HFFc6 (cell line): ENCODE data around the gene RTN1. TPM values are rescaled to one million over a fixed set of nuclear protein-coding genes. Genes with fewer than 3 reads are reported as not detected.

Experiments used
- DNase-seq: peaks from one replicate; pipeline ENCODE4 v3.0.0-alpha.2; 2018
- H3K27ac Mint-ChIP-seq: 2 replicates; pipeline ENCODE4 v1.8.0; 2020; ENCODE audit warnings: mild to moderate bottlenecking, mixed read lengths
- H3K27me3 Mint-ChIP-seq: 2 replicates; pipeline ENCODE4 v1.8.0; 2021; ENCODE audit warnings: mild to moderate bottlenecking, moderate library complexity, mixed read lengths; ENCODE audit not compliant: insufficient read depth
- H3K36me3 Mint-ChIP-seq: 2 replicates; pipeline ENCODE4 v1.8.0; 2021; ENCODE audit warnings: low read depth, mixed read lengths
- H3K4me1 Mint-ChIP-seq: 2 replicates; pipeline ENCODE4 v1.8.0; 2020; ENCODE audit warnings: low read depth, mixed read lengths
- H3K4me3 Mint-ChIP-seq: 2 replicates; pipeline ENCODE4 v1.8.0; 2020; ENCODE audit warnings: mild to moderate bottlenecking, moderate library complexity, mixed read lengths
- H3K9me3 Mint-ChIP-seq: 2 replicates; pipeline ENCODE4 v1.8.0; 2020; ENCODE audit warnings: mild to moderate bottlenecking, mixed read lengths
- CTCF ChIP-seq: fragments of 200-600 bp; sonication (generic); IDR thresholded peaks from 2 replicates; pipeline ENCODE4 v1.5.0; 2021; ENCODE audit warnings: antibody characterized with exemption, mild to moderate bottlenecking
- total RNA-seq, 6 experiments: library from RNA; stranded (reverse); fragmentation: NEBNext Ultra II Directional; extraction: Animal tissue kit (Norgen Biotek cat#: 25700); gene quantifications; 2 replicates in 1 of 6; 3 replicates in 5 of 6; pipeline ENCODE4 v1.2.3, GENCODE V29; 2021

Gene RTN1
- total RNA-seq, 6 experiments from 2014 or later, result 0.07 to 0.17 TPM; not detected in 4

GRCh38 chr14:59845245-59845644 lies 25.3 kb downstream of the RTN1 start:
- H3K9me3 Mint-ChIP-seq, result peaks cover 19% of the 10 kb centered on the region
- H3K27me3 Mint-ChIP-seq, result no peaks in the 10 kb centered on the region
- H3K36me3 Mint-ChIP-seq, result no peaks in the 10 kb centered on the region
- H3K27ac Mint-ChIP-seq, result no peak overlapping the region
- no peak for DNase-seq
- H3K4me3 Mint-ChIP-seq, result no peak overlapping the region
- H3K4me1 Mint-ChIP-seq, result no peaks in the 10 kb centered on the region
- no peak for TF ChIP-seq CTCF

- no peak overlapping the region for H3K4me3 Mint-ChIP-seq
- DNase-seq, result no peak
- no peak overlapping the region for H3K27ac Mint-ChIP-seq
- H3K9me3 Mint-ChIP-seq, result peaks cover 14% of the 10 kb centered on the region
- H3K27me3 Mint-ChIP-seq, result no peaks in the 10 kb centered on the region
- H3K4me1 Mint-ChIP-seq, result no peaks in the 10 kb centered on the region
- H3K36me3 Mint-ChIP-seq, result no peaks in the 10 kb centered on the region
- no peak for TF ChIP-seq CTCF
Observed at GRCh38 chr14:59844186-59844812, 26.3 kb downstream of the RTN1 start.

DNA sequence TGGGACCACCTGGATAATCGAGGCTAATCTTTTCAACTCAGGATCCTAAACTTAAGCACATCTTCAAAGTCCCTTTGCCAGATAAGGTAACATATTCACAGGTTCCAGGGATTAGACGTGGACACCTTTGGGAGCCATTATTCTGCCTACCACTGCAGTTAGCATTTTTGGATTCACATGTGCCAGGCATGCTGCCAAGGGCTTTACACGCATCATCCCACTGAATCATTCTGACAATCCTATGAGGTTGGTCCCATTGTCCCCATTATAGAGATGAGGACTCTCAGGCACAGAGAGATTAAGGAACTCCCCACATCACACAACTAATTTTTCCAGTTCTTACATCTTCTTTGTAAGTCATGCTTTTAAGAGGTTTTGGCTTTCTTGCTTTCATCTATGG lies 34.5 kb downstream of the RTN1 start:
- no peak for DNase-seq
- TF ChIP-seq CTCF, result no peak
- peaks cover 44% of the 10 kb centered on the region for H3K9me3 Mint-ChIP-seq
- no peak overlapping the region for H3K27ac Mint-ChIP-seq
- no peaks in the 10 kb centered on the region for H3K4me1 Mint-ChIP-seq
- H3K4me3 Mint-ChIP-seq, result no peak overlapping the region
- no peaks in the 10 kb centered on the region; the same call in 1 of the 2 replicates for H3K27me3 Mint-ChIP-seq
- peaks cover 4% of the 10 kb centered on the region; the same call in 1 of the 2 replicates for H3K36me3 Mint-ChIP-seq

GRCh38 chr14:59832653-59833294 lies 37.8 kb downstream of the RTN1 start:
- peaks cover 55% of the 10 kb centered on the region for H3K9me3 Mint-ChIP-seq
- DNase-seq, result no peak
- no peak overlapping the region for H3K4me3 Mint-ChIP-seq
- H3K27me3 Mint-ChIP-seq, result no peaks in the 10 kb centered on the region; the same call in 1 of the 2 replicates
- TF ChIP-seq CTCF, result no peak
- H3K36me3 Mint-ChIP-seq, result peaks cover 9% of the 10 kb centered on the region
- H3K27ac Mint-ChIP-seq, result no peak overlapping the region
- no peaks in the 10 kb centered on the region for H3K4me1 Mint-ChIP-seq

DNA sequence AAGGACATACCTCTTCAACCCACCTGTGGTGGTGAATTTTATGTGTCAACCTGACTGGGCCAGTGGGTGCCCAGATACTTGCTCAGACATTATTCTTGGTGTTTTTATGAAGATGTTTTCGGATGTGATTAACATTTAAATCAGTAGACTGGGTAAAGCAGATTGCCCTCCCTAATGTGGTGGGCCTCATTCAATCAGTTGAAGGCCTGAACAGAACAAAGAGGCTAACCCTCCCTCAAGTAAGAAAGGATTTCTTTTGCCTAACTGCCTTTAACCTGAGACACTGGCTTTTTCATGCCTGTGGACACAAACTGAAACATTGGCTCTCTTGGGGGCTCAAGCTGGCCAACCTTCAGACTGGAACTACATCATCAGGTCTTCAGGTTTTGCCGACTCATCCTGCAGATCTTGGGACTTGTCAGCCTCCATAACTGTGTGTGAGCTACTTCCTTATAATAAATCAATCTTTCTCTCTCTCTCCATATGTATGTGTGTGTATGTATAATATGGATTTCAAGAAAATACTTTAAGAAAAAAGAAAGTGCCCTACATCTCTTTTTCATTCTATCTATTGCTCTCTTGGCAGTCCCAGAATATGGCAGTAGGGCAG lies 39.4 kb downstream of the RTN1 start:
- H3K27ac Mint-ChIP-seq, result no peak overlapping the region
- H3K36me3 Mint-ChIP-seq, result peaks cover 5% of the 10 kb centered on the region
- no peaks in the 10 kb centered on the region for H3K4me1 Mint-ChIP-seq
- H3K4me3 Mint-ChIP-seq, result no peak overlapping the region
- H3K9me3 Mint-ChIP-seq, result peaks cover 56% of the 10 kb centered on the region
- no peak for DNase-seq
- H3K27me3 Mint-ChIP-seq, result no peaks in the 10 kb centered on the region
- TF ChIP-seq CTCF, result no peak
